GM19099 (cell line): ENCODE measurements around the gene MCFD2.

Experiments
- POLR2A ChIP-seq: IDR thresholded peaks from 3 replicates; pipeline ENCODE4 v1.6.1; 2011; ENCODE audit warnings: low read depth; ENCODE audit not compliant: insufficient read length; ENCODE audit errors: extremely low read depth

Gene MCFD2

DNA sequence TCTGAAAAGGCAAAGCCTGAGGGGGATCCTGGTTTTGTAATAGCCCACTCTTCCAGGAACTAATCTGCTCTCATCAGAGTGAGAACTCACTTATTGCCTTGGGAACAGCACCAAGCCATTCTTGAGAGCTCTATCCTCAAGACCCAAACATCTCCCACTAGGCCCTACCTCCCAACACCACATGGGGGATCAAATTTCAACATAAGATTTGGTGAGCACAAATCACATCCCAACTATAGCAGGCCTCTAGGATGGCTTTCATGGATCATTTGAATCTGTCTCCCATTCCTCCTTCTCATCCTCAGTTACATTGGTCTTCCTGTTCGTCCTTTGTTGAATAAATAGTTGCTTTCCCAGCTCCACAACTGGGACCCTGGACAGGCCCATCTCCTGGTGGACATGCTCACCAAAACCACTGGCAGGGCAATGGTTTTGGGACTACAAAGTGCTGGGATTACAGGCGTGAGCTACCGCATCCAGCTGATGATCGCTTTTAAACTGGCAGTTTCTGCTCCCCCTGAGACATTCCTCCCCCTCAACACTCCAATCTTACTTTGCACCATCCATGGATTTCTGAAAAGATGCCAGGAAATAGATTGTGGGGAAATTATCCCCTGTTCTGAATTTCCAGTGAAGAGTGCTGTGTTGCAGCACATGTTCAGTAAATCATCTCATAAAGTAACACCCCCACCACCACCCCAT lies 42.6 kb downstream of the MCFD2 start:
- no peak for TF ChIP-seq POLR2A

DNA sequence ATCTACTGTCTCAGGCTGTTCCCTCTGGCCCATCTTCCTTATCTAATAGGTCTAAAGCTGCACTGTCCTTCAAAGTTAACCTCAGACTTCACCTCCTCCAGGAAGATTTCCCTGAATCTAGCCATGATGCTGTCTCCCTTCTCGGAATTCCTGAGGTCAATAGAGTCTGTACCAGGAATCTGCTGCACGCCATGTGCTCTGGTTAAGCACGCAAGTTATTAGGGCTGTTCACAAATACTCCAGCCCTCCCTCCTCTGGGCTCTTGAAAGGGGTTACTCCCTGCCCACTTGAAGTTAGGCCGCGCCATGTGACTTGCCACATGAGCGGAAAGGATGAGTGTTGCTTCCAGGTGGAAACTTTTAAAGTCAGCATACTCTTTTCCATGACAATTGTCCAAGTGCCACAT lies 43.6 kb downstream of the MCFD2 start:
- TF ChIP-seq POLR2A, result no peak

DNA sequence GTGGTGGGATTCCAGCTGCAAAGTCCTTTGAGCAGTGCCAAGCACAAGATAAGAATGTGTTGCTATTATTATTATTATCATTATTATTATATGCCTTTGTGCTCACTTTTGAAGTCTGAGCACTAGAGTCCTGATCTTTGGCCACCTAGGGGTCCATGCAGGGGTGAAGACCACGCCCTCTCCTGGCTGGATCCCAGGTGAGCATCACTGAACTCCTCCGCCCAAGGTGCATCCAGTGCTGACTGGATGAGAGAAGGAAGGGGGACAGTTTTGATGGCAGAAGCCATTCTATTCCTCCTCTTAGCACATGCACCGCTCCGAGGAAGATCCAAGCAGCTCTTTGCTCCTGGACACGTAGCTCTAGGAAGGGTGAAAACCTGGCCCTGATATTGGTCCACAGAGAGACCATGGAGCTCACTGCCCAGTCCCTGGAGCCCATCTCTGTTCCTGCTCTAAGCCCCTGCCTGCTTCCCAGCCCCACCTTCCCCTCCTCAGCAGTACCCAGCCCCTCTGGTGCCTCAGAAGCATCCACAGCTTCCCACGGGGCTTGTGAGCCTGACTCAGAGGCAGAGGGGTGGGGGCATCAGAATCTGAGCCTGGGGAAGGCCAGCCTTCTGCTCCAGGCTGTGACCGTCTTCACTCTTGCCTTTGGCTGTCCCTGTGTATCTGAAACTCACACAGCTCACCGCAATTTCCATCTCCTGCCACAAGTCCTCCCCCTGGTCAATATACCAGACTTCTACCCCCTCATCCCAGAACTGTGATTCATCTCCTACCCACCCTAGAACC lies 45.4 kb downstream of the MCFD2 start:
- no peak for TF ChIP-seq POLR2A

DNA sequence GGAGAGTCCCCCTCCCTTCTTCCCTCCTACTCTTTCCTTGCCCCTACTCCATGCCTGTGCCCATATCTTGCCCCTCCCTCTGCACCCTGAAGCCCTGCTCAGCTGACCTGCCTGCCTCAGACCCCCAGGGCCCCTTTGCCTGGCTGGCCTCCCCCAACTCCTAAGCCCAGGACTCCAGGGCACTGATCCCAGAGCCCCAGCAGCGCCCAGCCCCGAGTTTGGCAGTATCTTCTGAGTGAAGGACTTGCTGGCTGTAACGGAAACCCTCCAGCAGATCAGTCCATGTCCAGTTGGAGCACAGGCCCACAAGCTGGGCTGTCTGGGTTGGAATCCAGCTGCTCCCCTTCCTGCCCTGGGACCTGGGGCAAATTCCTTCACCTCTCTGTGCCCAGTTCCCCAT lies 46.0 kb downstream of the MCFD2 start:
- TF ChIP-seq POLR2A, result no peak

DNA sequence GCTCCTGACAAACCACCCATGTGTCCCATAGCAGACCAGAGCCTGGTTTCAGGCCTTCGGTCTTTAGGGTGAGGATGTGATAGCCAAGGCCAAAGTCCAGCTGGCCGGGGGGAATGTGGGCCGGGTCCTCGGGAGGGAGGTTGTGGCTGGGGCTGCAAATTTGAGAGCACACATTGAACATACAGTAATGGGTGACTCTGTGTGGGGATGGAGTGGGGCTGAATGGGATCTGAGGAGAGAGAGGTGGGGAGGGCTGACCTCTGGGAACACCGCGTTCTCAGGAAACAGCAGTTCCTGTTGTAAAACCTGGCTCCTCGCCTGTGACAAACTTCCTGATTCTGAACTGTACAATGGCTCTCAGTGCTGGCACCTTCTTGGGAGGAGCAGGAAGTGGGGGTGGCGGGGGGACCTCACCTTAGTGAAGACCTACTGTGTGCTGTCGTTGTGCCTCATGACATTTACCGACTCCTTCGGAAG lies 48.8 kb downstream of the MCFD2 start:
- no peak for TF ChIP-seq POLR2A

GRCh38 chr2:46865181-46865970 lies 50.2 kb downstream of the MCFD2 start:
- TF ChIP-seq POLR2A, result no peak

- TF ChIP-seq POLR2A, result no peak
Observed at GRCh38 chr2:46863882-46864281, 51.7 kb downstream of the MCFD2 start.

DNA sequence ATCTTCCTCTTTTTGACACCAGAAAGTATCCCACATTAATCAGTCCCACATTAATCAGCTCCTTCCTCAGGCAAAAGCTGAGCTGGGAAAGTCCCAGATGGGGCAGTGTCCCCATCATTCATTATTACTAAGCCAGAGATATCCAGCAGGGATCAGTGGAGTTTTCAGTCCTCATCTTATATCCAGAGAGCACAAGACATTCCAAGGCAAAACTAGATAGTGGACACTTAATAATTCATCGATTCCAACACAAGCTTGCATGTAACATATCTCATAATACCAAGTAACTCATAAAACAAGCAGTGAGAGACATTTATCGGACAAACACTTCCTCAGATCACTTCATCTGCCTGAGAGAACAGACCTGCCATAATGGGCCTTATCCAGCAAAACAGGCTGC lies 53.1 kb downstream of the MCFD2 start:
- TF ChIP-seq POLR2A, result no peak

GRCh38 chr2:46861916-46862315 lies 53.7 kb downstream of the MCFD2 start:
- no peak for TF ChIP-seq POLR2A

GRCh38 chr2:46859482-46859881 lies 56.1 kb downstream of the MCFD2 start:
- no peak for TF ChIP-seq POLR2A

DNA sequence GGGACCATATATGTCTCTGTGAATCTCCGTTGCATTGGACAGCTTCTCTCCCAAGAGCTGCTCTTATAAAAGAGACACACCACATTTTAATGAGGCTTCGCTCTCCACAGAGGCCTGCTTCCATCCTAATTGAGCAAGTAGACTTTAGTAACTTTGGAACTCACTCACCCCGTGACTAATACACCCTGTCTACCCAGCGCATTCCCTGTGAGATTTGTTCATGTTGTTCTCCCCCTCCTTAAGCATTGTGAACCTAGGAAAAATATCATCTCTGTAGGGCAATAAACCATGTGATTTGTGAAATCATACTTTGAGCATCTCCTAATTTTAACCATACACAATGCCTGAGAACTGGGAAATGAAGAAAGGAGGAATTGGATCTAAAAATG lies 56.9 kb downstream of the MCFD2 start:
- no peak for TF ChIP-seq POLR2A

GRCh38 chr2:46857871-46858701 lies 57.5 kb downstream of the MCFD2 start:
- TF ChIP-seq POLR2A, result no peak

- TF ChIP-seq POLR2A, result no peak
Observed at GRCh38 chr2:46856336-46856735, 59.3 kb downstream of the MCFD2 start.

DNA sequence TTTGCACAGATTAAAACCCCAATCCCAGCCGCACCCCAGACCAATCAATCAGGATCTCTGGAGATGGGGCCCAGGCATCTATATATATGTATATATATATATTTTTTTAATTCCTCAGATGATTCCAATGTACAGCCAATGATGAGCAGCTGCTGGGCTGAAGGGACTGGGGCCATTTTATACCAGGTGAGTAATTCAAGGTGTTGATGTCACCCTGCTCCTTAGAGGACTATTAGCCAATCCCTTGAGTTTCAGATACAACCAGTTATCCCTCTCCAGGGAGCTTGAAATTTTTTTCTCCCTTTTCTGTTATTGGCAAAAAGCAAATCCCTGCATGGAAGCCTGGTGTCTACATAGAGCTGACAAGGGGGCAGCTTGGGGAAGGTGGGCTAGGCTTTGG lies 59.8 kb downstream of the MCFD2 start:
- no peak for TF ChIP-seq POLR2A

DNA sequence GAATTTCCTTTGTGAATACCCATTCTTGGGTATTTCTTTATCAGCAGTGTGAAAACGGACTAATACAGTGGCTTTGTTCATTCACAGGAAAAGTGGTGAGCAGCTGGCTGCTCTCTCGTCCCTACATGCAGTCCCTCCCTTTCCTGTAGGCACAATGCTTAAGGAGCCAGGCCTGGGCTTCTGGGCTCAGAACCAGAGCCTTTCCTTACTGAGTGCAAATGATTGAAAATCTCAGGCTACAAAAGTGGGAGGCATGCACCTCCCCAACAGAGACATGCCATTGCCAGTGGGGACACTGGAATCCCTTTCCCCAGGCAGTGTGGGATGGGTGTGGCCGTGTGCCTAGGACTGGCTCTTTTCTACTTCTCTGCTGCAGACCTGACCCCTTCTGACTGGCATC lies 61.3 kb downstream of the MCFD2 start:
- no peak for TF ChIP-seq POLR2A
